AG09309 (cell line): ENCODE data around the gene FAM120A.
"Not testable (repeated sequence)": the region's sequence is repeated elsewhere in the genome, so short reads cannot be mapped to it uniquely, and the experiment has no call there.

Experiments used
- DNase-seq: peaks from one replicate; pipeline ENCODE4 v3.0.0-alpha.2; 2010; ENCODE audit warnings: low read depth
- H3K4me3 ChIP-seq: 2 replicates; pipeline ENCODE4 v1.5.1; 2011; ENCODE audit warnings: mild to moderate bottlenecking, low read depth, low read length, moderate library complexity; ENCODE audit not compliant: control insufficient read depth
- CTCF ChIP-seq: IDR thresholded peaks from 2 replicates; pipeline ENCODE4 v1.5.1; 2011; ENCODE audit warnings: mild to moderate bottlenecking, low read depth, low read length, inconsistent platforms; ENCODE audit not compliant: insufficient read depth, control insufficient read depth; ENCODE audit errors: missing control alignments

FAM120A gene

GRCh38 chr9:93435386-93435785, 16.1 kb upstream of the FAM120A start:
- no peak for TF ChIP-seq CTCF
- H3K4me3 ChIP-seq = no peak overlapping the region
- no peak for DNase-seq

DNA sequence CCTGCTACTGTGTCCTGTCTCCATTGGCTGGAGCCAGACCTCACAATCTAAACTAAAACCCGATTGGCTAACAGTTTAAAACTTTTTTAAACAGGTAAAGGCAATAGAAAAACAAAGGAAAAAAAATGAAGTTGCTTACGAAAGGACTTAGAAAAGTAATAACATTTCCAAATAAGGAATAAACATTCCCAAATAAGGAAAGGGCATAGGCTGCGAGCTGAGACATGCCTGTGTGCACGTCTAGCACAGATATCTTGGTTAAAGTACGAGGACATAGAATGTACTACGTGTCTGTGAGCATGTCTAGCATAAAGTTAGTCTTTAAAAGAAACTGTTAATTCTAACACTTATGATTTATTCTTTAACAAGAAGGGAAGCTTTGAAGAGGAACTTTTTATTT, 15.3 kb upstream of the FAM120A start:
- H3K4me3 ChIP-seq = no peak overlapping the region
- TF ChIP-seq CTCF = no peak
- no peak for DNase-seq

GRCh38 chr9:93436655-93437407, 14.7 kb upstream of the FAM120A start:
- DNase-seq = no peak
- TF ChIP-seq CTCF = no peak
- no peak overlapping the region for H3K4me3 ChIP-seq

DNA sequence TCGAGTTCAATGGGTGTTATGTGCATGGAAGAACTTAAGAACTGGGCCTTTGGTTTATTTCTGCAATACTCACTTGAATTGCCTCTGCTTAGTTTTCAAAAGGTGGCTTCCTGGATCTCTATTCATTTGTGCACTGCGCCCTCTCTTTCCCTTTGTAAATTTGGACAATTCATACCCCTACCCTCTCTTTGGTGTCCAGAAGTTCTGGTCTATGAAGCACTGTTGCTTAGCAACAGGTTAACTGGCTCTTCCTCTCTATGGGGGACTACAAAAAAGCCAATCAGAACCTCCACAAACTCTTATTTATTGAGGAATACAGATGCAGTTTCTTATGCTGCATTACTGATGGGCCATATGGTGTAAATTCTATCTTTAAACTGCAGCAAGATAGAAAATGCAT, 13.5 kb upstream of the FAM120A start:
- TF ChIP-seq CTCF = no peak
- H3K4me3 ChIP-seq = no peak overlapping the region
- no peak for DNase-seq

GRCh38 chr9:93439301-93439700, 12.2 kb upstream of the FAM120A start:
- not testable (repeated sequence) for DNase-seq, H3K4me3 ChIP-seq

GRCh38 chr9:93440896-93441580, 10.4 kb upstream of the FAM120A start:
- no peak for DNase-seq
- no peak for TF ChIP-seq CTCF
- H3K4me3 ChIP-seq = no peak overlapping the region

DNA sequence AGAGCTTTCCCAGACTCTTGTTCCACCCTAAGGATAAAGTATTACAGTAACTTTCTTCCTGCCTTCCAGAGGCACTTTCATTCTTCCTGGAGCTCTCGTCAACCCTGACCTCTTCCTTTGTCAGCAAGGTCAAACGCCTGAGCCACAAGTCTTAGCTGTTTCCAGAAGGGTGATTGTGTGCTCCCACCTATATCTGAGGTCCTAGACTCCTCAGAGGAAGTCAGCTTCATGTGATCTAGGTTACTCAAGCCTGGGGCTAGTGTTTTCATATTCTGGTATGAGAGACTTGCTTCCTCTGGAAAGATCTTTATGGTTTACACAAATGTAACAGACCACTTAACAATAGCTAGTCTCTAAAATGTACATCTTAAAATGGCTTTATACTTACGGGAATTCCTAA, 5.4 kb upstream of the FAM120A start:
- H3K4me3 ChIP-seq = no peak overlapping the region
- DNase-seq = no peak
- no peak for TF ChIP-seq CTCF
